Body of pancreas (tissue), 4 donors: ENCODE measurements around the gene SNTB2. TPM values are rescaled to one million over a fixed set of nuclear protein-coding genes. Genes with fewer than 3 reads are reported as not detected.

ENCODE experiments used
- ATAC-seq: fragments of 150-250 bp; one replicate; pipeline ENCODE4 v1.9.1; 2016
- DNase-seq, 4 donors: peaks; one replicate each; pipeline ENCODE4 v3.0.0-alpha.2; 2019
- H3K27ac ChIP-seq, 4 donors: fragments of 200-600 bp; sonication (generic); 1 replicate in 3 of 4; 2 replicates in 1 of 4; pipeline versions ENCODE4 v1.5.1 to v1.6.1; 2016 to 2019; ENCODE audit warnings: mild to moderate bottlenecking in 1 of 4, mixed read lengths in 1 of 4, moderate library complexity in 1 of 4
- H3K27me3 ChIP-seq, 2 donors: fragments of 200-600 bp; sonication (generic); one replicate each; pipeline ENCODE4 v1.6.0; 2016; ENCODE audit warnings: mild to moderate bottlenecking in 1 of 2
- H3K36me3 ChIP-seq, 2 donors: fragments of 200-600 bp; sonication (generic); replicated peaks in 1 of 2; 2 replicates each; pipeline ENCODE4 v1.5.1; 2016; ENCODE audit warnings: low read depth in 2 of 2; ENCODE audit not compliant: insufficient read depth in 1 of 2
- H3K4me1 ChIP-seq: fragments of 200-600 bp; sonication (generic); one replicate; pipeline ENCODE4 v1.6.0; 2016
- H3K4me3 ChIP-seq, 2 donors: fragments of 200-600 bp; sonication (generic); 1 replicate in 1 of 2; 2 replicates in 1 of 2; pipeline ENCODE4 v1.5.1; 2016 to 2019
- H3K9me3 ChIP-seq, 3 donors: fragments of 200-600 bp; sonication (generic); 1 replicate in 2 of 3; 2 replicates in 1 of 3; pipeline ENCODE4 v1.5.1; 2016
- CTCF ChIP-seq, 7 experiments: fragments of 450-650 bp in 4 of 7; fragments of 200-600 bp in 3 of 7; sonication (generic) in 3 of 7; IDR thresholded peaks; one replicate each; pipeline ENCODE4 v1.5.1; 2016 to 2019; ENCODE audit warnings: antibody characterized with exemption in 7 of 7
- POLR2A ChIP-seq, 3 donors: fragments of 450-650 bp; IDR thresholded peaks; one replicate each; pipeline ENCODE4 v1.6.1; 2016; ENCODE audit warnings: antibody characterized with exemption in 3 of 3, mild to moderate bottlenecking in 2 of 3
- WGBS, 2 donors: methylation state at CpG; one replicate each; pipeline ENCODE4 v1.1.5; 2017; 5-methylcytosine and 5-hydroxymethylcytosine counted together
- intact Hi-C: fragments of 100-400 bp; cut with DNase I; formaldehyde crosslinking; loops from one replicate; pipeline ENCODE4 v1.15.1; 2023
- total RNA-seq, 2 donors: library from RNA; depleted of rRNA; stranded (reverse); fragments of >200 nt; gene quantifications; one replicate each; pipeline ENCODE4 v1.1.0, GENCODE V29; 2016

Gene SNTB2
- total RNA-seq, 2 donors from 2014 or later = 11.2 to 13.5 TPM

- no peak for TF ChIP-seq POLR2A (IDR thresholded peaks at IDR 0.05)
- TF ChIP-seq CTCF (IDR thresholded peaks at IDR 0.05) = no peak
- no peaks in the 10 kb centered on the region for H3K36me3 ChIP-seq
- no peak for DNase-seq
- no peaks in the 10 kb centered on the region for H3K4me1 ChIP-seq
- intact Hi-C loops = no loop called here
- no peak overlapping the region for H3K27ac ChIP-seq
- ATAC-seq = no peak
- H3K4me3 ChIP-seq = no peak overlapping the region
- H3K9me3 ChIP-seq = no peaks in the 10 kb centered on the region
- WGBS, 2 donors = 83 to 97% methylated on average over 2 of the region's 2 CpGs
- no peaks in the 10 kb centered on the region for H3K27me3 ChIP-seq
Observed at GRCh38 chr16:69270831-69271230, 83.9 kb downstream of the SNTB2 start.

- TF ChIP-seq POLR2A (IDR thresholded peaks at IDR 0.05) (no peak), CTCF (IDR thresholded peaks at IDR 0.05) (no peak)
- Histone ChIP-seq H3K9me3 (no peaks in the 10 kb centered on the region), H3K4me3 (no peak overlapping the region), H3K36me3 (no peaks in the 10 kb centered on the region), H3K27ac (no peak overlapping the region), H3K4me1 (no peaks in the 10 kb centered on the region), H3K27me3 (no peaks in the 10 kb centered on the region)
- ATAC-seq = no peak
- 83 to 88% methylated on average over 4 of the region's 4 CpGs for WGBS, 2 donors
- no peak for DNase-seq
- intact Hi-C loops = no loop called here
Observed at GRCh38 chr16:69273009-69273408, 86.0 kb downstream of the SNTB2 start.

- Histone ChIP-seq H3K36me3 (no peaks in the 10 kb centered on the region), H3K4me1 (no peaks in the 10 kb centered on the region), H3K27me3 (no peaks in the 10 kb centered on the region), H3K9me3 (no peaks in the 10 kb centered on the region), H3K4me3 (no peak overlapping the region), H3K27ac (peak overlapping the region in 1 of 4 donors; percentile 6)
- intact Hi-C loops = no loop called here
- no peak for DNase-seq
- 78 to 96% methylated on average over 4 of the region's 4 CpGs for WGBS, 2 donors
- ATAC-seq = no peak
- TF ChIP-seq POLR2A (IDR thresholded peaks at IDR 0.05) = no peak
- TF ChIP-seq CTCF (IDR thresholded peaks at IDR 0.05) = no peak
Observed at GRCh38 chr16:69274699-69275235, 87.8 kb downstream of the SNTB2 start.

- H3K27ac ChIP-seq = peak overlapping the region in 1 of 4 donors; percentile 21
- ATAC-seq = peak; percentile 45
- no peaks in the 10 kb centered on the region for H3K4me1 ChIP-seq
- DNase-seq = peak in 3 of 4 donors; percentile 29 to 50 (median 37)
- H3K4me3 ChIP-seq = no peak overlapping the region
- WGBS, 2 donors = 56 to 62% methylated on average over 7 of the region's 7 CpGs
- intact Hi-C loops = no loop called here
- H3K36me3 ChIP-seq = no peaks in the 10 kb centered on the region
- H3K9me3 ChIP-seq = no peaks in the 10 kb centered on the region
- no peaks in the 10 kb centered on the region for H3K27me3 ChIP-seq
- TF ChIP-seq CTCF (IDR thresholded peaks at IDR 0.05) = no peak
Observed at GRCh38 chr16:69276148-69277115, 89.5 kb downstream of the SNTB2 start.
